Transverse colon (tissue), 4 donors: ENCODE measurements around the gene MUC4. TPM values are rescaled to one million over a fixed set of nuclear protein-coding genes. Genes with fewer than 3 reads are reported as not detected.

Experiments
- DNase-seq: peaks from one replicate; pipeline ENCODE4 v3.0.0-alpha.2; 2019
- H3K27ac ChIP-seq, 4 donors: fragments of 200-600 bp; sonication (generic); 2 replicates each; pipeline ENCODE4 v1.5.1; 2016 to 2018; ENCODE audit warnings: inconsistent platforms in 4 of 4
- H3K27me3 ChIP-seq: fragments of 200-600 bp; sonication (generic); 2 replicates; pipeline ENCODE4 v1.5.1; 2017; ENCODE audit warnings: inconsistent platforms
- H3K36me3 ChIP-seq, 4 donors: fragments of 200-600 bp; sonication (generic); 2 replicates each; pipeline ENCODE4 v1.5.1; 2017 to 2019; ENCODE audit warnings: inconsistent platforms in 4 of 4
- H3K4me1 ChIP-seq, 4 donors: fragments of 200-600 bp; sonication (generic); 2 replicates each; pipeline ENCODE4 v1.5.1; 2017 to 2020; ENCODE audit warnings: inconsistent platforms in 4 of 4
- H3K4me3 ChIP-seq, 4 donors: fragments of 200-600 bp; sonication (generic); 1 replicate in 1 of 4; 2 replicates in 3 of 4; pipeline versions ENCODE4 v1.5.1 to v1.6.1; 2017 to 2019; ENCODE audit warnings: inconsistent platforms in 4 of 4
- H3K9me3 ChIP-seq, 2 donors: fragments of 200-600 bp; sonication (generic); 2 replicates each; pipeline ENCODE4 v1.5.1; 2017 to 2019; ENCODE audit warnings: inconsistent platforms in 2 of 2
- CTCF ChIP-seq, 5 experiments: fragments of 200-600 bp in 3 of 5; fragments of 450-650 bp in 2 of 5; sonication (generic) in 3 of 5; IDR thresholded peaks; 1 replicate in 2 of 5; 2 replicates in 3 of 5; pipeline ENCODE4 v1.5.1; 2016 to 2017; ENCODE audit warnings: antibody characterized with exemption in 5 of 5, inconsistent platforms in 3 of 5, mild to moderate bottlenecking in 2 of 5, moderate library complexity in 1 of 5
- EP300 ChIP-seq: sonication (generic); formaldehyde crosslinking; IDR thresholded peaks from one replicate; pipeline ENCODE4 v1.6.1; 2017; ENCODE audit warnings: antibody characterized with exemption, low read depth
- POLR2A ChIP-seq: fragments of 450-650 bp; IDR thresholded peaks from one replicate; pipeline ENCODE4 v1.6.1; 2016; ENCODE audit warnings: antibody characterized with exemption, mild to moderate bottlenecking, moderate library complexity
- POLR2AphosphoS5 ChIP-seq, 3 donors: sonication (generic); formaldehyde crosslinking; IDR thresholded peaks; one replicate each; pipeline ENCODE4 v1.6.1; 2016; ENCODE audit warnings: antibody characterized with exemption in 3 of 3
- WGBS, 2 donors: methylation state at CpG; one replicate each; pipeline ENCODE4 v1.1.5; 2018; ENCODE audit warnings: low coverage in 1 of 2; 5-methylcytosine and 5-hydroxymethylcytosine counted together
- in situ Hi-C, 4 donors: fragments of 200-750 bp; cut with MboI; loops; one replicate each; pipeline versions ENCODE4 v1.15.0 to v1.15.1; 2017; ENCODE audit warnings: low sequenced_read_pairs in 3 of 4, low pct_ligation_motif_present in 1 of 4, low pct_unique_long_range_greater_than_20kb in 1 of 4
- intact Hi-C: fragments of 100-400 bp; cut with DNase I; formaldehyde crosslinking; loops from one replicate; pipeline ENCODE4 v1.15.1; 2023; ENCODE audit warnings: low total_unique reads
- total RNA-seq, 4 donors: library from RNA; depleted of rRNA; stranded (reverse); fragments of >200 nt; gene quantifications; one replicate each; pipeline ENCODE4 v1.1.0, GENCODE V29; 2016

Gene MUC4
- total RNA-seq, 4 donors from 2014 or later: 111 to 354 (median 170) TPM

- no peaks in the 10 kb centered on the region for H3K4me1 ChIP-seq
These were observed 74.8 kb downstream of the MUC4 start for GRCh38 chr3:195736866-195737490.

GRCh38 chr3:195735036-195735695, 76.6 kb downstream of the MUC4 start:
- no peaks in the 10 kb centered on the region for H3K36me3 ChIP-seq
- H3K27me3 ChIP-seq: no peaks in the 10 kb centered on the region
- no peak for TF ChIP-seq CTCF (IDR thresholded peaks at IDR 0.05)
- no peak for TF ChIP-seq POLR2A
- no peak for TF ChIP-seq POLR2AphosphoS5 (IDR thresholded peaks at IDR 0.05)
- no peak for TF ChIP-seq EP300
- no peak overlapping the region for H3K27ac ChIP-seq
- in situ Hi-C loops (loop anchor here in 2 of 4 donors (25.0 kb wide), 2 partner anchors 123 to 477 kb away; partner anchors contain the start of genes SLC51A (in 1 of the 2) and ZDHHC19 (in 1 of the 2)), intact Hi-C loops (no loop called here)
- no peak for DNase-seq
- H3K4me1 ChIP-seq: no peaks in the 10 kb centered on the region
- no peak overlapping the region for H3K4me3 ChIP-seq
- no peaks in the 10 kb centered on the region for H3K9me3 ChIP-seq
- 71 to 86% methylated on average over 12 to 16 of the region's 16 CpGs for WGBS, 2 donors

More at GRCh38 chr3:195736866-195737490, 74.8 kb downstream of the MUC4 start:
- no peaks in the 10 kb centered on the region for H3K27me3 ChIP-seq
- WGBS, 2 donors: 90 to 91% methylated on average over 8 to 12 of the region's 12 CpGs
- in situ Hi-C loops (loop anchor here in 2 of 4 donors (25.0 kb wide), 2 partner anchors 125 to 475 kb away; partner anchors contain the start of genes SLC51A (in 1 of the 2) and ZDHHC19 (in 1 of the 2)), intact Hi-C loops (no loop called here)
- TF ChIP-seq EP300 (no peak), POLR2A (no peak), POLR2AphosphoS5 (IDR thresholded peaks at IDR 0.05) (no peak), CTCF (IDR thresholded peaks at IDR 0.05) (no peak)
- H3K27ac ChIP-seq: no peak overlapping the region
- H3K9me3 ChIP-seq: no peaks in the 10 kb centered on the region
- no peak for DNase-seq
- no peak overlapping the region for H3K4me3 ChIP-seq
- H3K36me3 ChIP-seq: no peaks in the 10 kb centered on the region

GRCh38 chr3:195732940-195733339, 78.8 kb downstream of the MUC4 start:
- peaks cover 3 to 17% (median 10%) of the 10 kb centered on the region in 4 donors for H3K4me1 ChIP-seq
- intact Hi-C loops: no loop called here
- 67 to 77% methylated on average over 3 to 12 of the region's 12 CpGs for WGBS, 2 donors
- no peak overlapping the region for H3K27ac ChIP-seq
- H3K36me3 ChIP-seq: no peaks in the 10 kb centered on the region
- H3K27me3 ChIP-seq: no peaks in the 10 kb centered on the region
- H3K9me3 ChIP-seq: no peaks in the 10 kb centered on the region
- DNase-seq: no peak
- in situ Hi-C loops: loop anchor here in 2 of 4 donors (25.0 kb wide), 2 partner anchors 121 to 479 kb away; partner anchors contain the start of genes SLC51A (in 1 of the 2) and ZDHHC19 (in 1 of the 2)
- no peak overlapping the region for H3K4me3 ChIP-seq
- TF ChIP-seq POLR2AphosphoS5 (IDR thresholded peaks at IDR 0.05) (no peak), EP300 (no peak), POLR2A (no peak), CTCF (IDR thresholded peaks at IDR 0.05) (no peak)

- Histone ChIP-seq H3K27ac (no peak overlapping the region), H3K4me1 (peaks cover 3 to 30% (median 17%) of the 10 kb centered on the region in 4 donors), H3K4me3 (no peak overlapping the region), H3K27me3 (no peaks in the 10 kb centered on the region), H3K36me3 (no peaks in the 10 kb centered on the region), H3K9me3 (no peaks in the 10 kb centered on the region)
- TF ChIP-seq CTCF (IDR thresholded peaks at IDR 0.05) (no peak), POLR2A (no peak), EP300 (no peak), POLR2AphosphoS5 (IDR thresholded peaks at IDR 0.05) (no peak)
- intact Hi-C loops (no loop called here), in situ Hi-C loops (loop anchor here in 2 of 4 donors (25.0 kb wide), 2 partner anchors 119 to 481 kb away; partner anchors contain the start of genes SLC51A (in 1 of the 2) and ZDHHC19 (in 1 of the 2))
- 90 to 93% methylated on average over 5 to 11 of the region's 11 CpGs for WGBS, 2 donors
- no peak for DNase-seq
These were observed 80.3 kb downstream of the MUC4 start for GRCh38 chr3:195731356-195731905.
